NCI-H146 treated with DMSO at 0.1 percent for 48 hours (cell line): ENCODE results near the gene PHF19.

Source experiments
- DNase-seq: peaks from one replicate; lab custom pipeline; 2025; ENCODE audit not compliant: unreplicated experiment; lab: John Stamatoyannopoulos, UW

PHF19 gene

DNA sequence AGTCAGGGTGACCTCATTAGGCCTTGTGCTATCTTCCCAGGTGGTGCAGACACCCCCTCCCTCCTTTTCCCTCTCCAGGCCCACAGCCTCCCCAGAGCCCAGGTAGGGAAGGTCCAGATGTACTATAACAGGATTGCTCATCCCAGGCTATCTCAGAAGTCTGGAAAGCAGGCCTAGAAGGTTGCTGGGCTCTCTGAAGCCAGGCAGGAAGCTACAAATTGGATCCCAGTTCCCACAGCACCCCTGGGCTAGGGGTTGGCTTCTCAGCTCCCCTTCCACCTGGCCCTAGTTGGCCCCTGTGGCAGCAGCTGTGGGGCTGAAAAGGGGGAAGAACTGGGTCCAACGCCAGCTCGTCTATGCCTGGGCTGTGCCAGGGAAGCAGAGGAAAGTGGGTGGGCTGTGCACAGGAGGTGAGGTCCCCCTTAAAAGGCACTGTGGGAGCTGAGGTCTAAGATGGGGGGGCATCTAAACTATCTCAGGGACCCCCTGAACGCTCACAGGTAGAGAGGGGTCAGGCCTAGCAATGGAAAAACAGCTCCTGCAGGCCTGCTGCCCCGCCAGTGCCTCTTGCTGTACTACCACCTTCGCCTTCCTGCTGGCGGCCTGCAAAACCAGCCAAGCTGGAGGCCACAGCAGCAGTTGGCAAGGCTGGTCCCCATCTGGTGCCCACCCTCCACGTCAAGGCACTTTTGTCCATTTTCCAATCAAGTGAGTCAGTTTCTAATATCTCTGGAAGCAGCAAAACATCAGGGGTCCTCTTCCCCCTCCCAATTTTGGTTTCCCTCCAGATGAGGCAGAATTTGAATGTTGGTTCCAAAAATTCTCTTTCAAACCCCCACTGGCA lies 20.9 kb downstream of the PHF19 start:
- DNase-seq: no peak

DNA sequence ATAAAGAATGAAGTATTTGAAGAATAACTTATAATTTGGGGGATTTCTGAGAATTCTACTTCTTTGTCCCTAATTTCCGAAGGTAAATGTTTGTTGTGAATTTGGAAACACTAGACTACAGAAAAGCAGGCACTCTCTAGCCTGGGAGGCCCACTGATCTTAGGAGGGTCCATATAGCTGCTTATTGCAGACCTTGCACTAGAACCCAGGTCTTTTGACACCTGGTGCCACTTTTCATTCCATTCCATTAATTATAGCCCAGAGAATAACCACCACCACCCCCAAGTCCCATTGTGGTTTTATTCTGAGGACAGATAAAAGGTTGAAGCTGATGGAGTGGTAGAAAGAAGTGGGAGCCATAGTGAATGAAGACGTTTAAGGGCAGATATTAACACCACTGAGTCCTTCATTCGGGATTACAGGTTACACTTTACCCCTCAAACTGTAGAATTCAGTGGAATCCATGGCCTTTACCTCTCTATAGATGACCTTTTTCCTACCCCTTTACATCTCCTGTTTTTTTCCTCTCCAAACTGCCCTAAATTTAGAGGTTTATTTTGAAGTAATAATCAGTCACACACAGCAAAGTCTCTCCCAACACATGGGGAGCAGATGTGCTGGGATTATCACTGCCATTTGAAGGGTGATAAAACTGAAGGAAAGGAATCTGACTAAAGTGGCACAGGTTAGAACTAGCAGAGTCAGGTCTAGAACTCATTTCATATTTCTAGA lies 22.2 kb downstream of the PHF19 start:
- no peak for DNase-seq

DNA sequence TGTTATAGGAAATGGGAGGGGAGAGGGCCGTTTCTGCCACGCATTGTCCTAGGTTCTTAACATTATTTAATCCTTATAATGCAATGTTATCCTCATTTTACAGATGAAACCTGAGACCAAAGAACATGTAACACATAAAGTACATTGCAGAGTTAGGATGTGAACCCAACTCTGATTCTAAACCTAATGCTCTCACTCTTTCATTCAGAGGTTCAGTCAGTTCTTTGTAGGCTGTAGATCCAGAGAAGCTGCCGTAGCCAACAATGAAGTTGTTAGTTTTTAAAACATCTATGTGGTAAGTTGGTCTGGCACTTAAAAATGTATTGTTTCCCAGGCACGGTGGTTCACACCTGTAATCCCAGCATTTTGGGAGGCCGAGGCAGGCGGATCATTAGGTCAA lies 23.8 kb downstream of the PHF19 start:
- no peak for DNase-seq

DNA sequence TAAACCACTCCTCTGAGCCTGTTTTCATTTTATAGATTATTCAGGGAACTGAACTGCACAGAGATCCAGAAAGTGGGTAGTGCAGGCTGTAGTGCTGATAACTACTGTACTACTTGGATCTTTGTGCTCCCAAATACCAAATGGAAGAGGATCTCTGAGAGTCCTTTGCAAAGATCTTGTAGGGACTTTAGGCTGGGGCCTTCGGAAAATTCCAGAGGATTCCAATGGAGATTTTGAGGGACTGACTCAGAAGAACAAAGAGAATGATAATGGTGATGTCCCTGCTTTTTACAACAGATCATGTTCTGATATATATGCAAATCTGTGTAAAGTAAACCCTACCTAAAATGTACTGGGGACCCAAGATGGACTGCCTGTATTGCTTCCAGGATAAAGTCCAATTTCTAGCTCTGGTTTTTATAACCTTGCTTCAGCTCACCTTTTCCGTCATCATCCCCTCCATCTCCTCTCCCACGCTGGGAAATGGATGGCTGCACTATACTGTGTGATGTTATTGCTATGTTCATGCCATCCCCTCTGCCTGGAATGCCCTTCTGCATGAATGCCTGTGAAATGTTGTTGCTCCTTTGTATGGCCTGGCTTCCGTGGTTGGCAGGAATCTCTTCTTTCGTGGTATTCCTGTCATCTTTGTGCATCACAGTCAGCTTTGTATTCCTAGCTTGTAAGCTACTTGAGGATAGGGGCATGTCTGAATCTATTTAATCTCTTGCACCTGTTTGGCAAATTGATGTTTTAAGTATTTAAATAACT lies 24.6 kb downstream of the PHF19 start:
- DNase-seq: no peak

DNA sequence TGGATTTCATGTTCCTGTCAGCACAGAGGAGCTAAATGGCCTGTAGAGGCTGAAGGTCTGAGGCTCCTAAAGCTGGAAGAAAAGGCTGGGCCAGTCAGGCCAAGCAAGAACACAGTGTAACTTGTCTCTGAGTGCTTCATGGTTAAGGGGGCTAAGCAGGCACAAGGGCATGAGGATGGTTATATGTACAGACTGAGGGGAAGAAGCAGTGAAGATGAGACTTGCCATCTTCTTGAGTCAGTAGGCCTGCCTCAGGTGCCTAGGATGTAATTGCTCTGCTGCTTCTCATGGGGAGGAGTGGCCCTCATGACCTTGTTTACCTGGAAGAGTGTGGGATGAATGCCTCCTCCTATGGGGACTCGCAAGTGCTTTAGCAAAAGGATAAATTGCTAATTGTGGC lies 25.5 kb downstream of the PHF19 start:
- no peak for DNase-seq

DNA sequence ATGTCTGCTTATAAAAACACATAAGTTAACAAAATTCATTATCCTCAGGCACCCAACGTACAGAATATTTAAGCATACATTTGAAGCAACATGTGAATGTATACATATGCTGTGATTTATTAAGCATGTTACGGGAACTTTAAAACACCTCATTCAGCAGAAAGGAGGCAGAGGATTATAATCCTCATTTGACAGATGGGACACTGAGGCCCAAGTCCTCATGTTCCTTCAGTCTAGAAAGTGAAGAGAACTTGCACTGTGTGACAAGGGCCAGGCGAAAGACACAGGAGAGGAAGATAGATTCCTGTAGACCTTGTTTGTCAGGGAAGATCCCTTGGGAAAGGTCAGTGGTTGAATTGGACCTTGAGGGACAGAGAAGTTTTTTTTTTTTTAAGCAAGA lies 26.7 kb downstream of the PHF19 start:
- no peak for DNase-seq

DNA sequence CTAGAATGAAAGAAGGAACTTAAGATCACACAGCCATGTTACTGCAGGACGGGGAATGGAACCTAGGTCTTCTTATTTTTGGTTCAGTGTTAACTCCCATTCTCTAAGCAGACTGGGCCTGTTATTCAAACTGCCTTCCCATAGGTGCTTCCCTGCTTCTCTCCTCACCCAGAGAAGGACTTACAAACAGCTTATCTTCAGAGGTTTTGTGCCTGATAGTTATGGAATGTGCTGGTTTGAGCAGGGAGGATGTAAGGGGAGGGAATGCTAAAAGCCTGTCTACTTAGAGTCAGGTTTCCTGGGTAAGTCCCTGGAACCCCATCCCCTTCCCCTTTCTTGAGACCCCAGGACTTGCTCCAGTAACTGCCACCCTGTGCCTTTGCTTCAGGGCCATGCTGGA lies 30.1 kb downstream of the PHF19 start:
- DNase-seq: no peak

DNA sequence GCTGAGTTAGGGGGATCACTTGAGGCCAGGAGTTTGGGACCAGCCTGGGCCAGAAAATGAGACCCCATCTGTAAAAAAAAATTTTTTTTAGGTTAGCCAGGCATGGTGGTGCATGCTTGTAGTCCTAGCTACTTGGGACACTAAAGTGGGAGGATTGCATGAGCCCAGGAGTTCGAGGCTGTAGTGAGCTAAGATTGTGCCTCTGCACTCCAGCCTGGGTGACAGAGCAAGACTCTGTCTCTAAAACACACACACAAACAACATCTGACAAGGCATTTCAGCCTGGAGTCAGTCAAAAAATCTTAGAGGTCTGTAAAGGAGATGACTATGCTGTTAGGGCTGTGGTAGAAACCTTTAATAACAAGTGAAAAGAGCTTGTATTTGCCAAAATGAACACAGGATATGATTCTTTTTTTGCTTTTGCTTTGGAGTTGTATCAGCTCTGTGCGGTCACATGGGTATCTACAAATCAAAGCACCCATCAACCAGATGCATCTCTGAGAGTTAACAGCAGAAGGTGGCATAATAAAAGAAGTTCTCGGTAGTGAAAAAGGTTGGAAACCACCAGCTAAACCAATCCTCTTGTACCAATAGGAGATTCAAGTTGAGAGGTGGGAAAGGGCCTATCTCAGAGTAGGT lies 30.6 kb downstream of the PHF19 start:
- no peak for DNase-seq

DNA sequence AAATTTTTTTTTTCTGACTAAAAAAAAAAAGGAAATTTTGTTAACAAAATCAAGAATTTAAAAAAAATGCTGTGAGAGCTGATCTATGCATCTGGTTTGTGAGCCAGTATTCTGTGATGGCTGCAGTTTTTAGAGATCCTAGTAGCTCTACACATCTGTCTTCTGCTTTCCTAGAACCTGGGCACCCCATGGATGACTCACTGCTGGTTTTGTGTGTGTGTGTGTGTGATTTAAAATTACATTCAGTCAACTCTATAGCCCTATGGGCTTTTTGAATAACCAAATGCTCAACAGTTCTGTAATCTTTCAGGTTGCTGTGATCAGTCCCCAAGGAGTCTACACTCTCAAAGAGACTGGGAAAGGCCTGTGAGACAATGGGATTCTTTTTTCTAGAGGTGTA lies 31.7 kb downstream of the PHF19 start:
- no peak for DNase-seq

DNA sequence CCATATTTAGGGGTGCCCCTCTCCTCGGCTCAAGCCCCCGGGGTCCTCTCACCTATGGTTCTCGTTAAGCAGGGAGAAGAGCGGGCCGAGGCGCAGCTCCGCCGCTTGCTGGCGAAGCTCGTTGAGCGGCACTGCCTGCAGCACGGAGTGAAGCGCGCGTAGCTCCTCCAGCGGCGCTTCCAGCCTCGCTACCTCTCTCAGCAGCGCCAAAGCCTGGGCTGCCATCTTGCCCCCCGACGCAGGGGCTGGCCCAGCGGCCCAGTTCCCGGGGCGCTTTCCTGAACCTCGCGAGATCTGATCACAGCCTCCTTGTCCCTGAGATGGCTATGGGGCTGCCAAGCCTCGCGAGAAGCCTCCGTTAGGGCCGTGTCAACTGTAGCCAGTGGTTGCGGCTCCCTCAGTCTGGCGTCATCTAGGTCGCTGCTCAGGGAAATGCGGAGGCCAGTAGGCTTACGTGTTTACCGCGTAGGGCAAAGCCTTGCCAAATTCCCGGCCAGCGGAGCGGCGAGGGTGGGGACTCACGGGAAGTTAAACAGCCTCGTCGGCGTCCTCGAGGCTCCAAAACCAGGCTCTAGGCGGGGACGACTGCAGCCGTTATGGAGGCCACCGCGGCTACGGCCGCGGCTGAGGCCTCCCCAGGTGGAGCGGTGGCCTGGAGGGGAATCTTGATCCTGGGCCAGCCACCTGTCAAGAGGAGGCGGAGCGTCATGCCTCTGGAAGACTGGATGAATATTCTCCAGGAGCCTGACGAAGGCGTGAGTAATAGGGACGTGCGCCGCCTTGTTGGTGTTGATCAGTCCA lies 34.1 kb downstream of the PHF19 start, which contains the start of gene PSMD5:
Gene PSMD5 (minus strand): TSS at position 238 of the 801 bp plus-strand sequence. CDS start 13 bp downstream, at position 225.
- no peak for DNase-seq

DNA sequence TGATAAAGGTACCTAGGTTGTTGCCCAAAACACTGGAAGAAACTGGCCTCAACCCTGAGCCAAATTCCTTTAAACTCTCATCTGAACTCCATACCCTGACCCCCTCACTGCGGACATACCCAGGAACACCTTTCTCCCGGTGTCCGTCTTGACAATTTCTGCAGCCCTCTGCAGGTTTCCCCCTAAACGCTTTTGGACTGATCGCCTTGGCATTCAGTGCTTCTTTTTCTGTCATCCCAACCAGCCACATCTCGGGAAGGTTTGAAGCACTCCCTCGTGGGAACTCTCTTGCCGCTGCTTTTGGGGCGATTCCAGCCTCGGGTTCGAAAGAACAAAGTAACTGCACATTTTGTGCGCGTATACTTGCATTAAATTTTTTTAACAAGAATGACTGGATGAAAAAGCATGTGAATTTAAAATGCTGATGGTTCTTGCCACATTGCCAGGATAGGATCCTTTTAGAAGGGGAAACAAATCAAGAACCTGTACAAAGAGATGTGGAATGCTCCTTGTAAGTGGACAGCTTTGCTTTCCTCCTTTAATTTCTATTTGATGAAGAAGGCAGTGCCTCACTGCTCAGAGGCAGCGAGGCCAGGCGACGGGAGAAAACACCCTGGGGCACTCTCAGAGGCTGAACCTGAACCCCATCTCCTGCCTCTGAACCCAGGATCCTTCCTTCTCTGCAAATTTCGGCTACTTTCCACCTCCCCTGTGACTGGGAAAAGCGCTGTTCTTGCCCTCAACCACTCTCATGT lies 34.9 kb downstream of the PHF19 start:
- no peak for DNase-seq

DNA sequence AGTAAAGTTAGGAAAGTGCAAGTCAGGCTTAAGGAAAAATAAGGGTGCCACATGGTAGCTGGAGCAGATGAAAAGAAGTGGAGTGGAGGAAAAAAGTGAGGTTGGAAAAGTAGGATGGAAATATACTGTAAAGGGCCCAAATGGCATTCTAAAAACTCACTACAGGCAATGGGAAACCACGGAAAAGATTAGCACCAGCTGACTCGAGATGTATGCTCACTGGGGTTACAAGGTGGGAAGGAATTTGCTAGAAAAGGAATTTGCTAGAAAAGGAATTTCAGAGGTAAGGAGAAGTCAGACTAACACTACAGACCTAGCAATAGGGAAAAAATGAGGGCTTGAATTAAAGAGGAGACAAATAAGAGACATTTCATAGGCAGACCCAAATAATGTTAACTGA lies 37.8 kb downstream of the PHF19 start:
- no peak for DNase-seq

DNA sequence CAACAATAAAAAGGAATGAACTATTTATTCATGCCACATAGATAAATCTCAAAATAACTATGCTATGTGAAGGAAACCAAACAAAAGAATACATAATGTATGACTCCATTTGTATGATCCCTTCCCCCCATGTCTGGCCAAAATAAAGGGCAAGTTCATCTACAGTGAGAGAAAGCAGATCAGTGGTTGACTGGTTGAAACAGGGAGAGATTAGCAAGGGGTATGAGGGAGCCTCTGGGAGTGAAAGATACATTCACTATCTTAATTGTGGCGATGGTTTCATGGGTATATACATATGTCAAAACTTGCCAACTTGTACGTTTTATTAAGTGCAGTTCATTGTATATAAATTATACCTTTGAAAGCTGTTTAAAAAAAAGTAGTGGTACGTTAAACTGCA lies 39.1 kb downstream of the PHF19 start:
- no peak for DNase-seq

DNA sequence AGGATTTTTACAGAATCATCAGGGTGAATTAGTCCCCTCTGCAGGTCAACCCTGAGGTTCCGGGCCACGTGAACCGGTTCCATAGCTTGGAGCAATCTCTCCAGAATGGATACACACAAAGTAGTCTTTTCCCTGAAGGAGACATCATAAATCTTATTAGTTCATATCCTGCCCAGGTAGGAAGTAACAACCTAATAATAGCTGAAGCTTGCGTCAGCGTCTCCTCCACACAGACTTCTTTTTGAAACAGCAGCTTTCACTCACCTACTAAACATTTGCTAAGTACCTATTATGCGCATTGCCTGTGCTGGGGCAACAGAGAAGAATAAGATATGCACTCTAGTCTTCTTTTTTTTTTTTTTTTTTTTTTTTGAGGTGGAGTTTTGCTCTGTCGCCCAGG lies 43.7 kb downstream of the PHF19 start:
- no peak for DNase-seq

DNA sequence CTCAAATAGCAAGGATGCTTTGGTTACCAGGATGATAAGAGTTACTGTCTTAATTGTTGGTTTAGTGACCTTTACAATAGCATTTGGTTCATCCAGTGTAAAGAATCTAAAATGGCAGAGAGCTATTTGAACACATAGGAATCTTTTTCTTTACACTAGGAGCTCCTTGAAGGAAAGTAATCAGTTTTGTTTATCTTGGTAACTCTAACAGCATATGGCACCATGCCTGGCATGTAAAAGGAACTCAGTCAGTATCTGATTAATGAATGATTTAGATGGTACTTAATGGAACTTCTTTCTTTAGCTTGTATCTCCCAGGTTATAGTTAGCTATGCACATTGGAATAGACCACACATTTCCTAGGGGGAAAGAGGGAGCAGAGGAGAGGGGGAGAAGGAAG lies 44.2 kb downstream of the PHF19 start:
- no peak for DNase-seq

DNA sequence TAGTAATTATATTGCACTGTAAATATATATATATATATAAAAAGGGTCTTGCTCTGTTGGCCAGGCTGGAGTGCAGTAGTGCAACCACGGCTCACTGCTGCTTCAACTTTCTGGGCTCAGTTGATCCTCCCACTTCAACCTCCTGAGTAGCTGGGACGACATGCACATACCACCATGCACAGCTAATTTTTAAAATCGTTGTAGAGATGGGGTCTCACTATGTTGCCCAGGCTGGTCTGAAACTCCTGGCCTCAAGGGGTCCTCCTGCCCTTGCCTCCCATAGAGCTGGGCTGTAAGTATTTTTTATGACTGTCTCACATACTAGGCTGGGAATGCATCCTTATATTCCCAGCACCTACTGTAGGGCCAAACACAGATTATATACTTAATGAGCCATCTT lies 46.1 kb downstream of the PHF19 start:
- DNase-seq: no peak

DNA sequence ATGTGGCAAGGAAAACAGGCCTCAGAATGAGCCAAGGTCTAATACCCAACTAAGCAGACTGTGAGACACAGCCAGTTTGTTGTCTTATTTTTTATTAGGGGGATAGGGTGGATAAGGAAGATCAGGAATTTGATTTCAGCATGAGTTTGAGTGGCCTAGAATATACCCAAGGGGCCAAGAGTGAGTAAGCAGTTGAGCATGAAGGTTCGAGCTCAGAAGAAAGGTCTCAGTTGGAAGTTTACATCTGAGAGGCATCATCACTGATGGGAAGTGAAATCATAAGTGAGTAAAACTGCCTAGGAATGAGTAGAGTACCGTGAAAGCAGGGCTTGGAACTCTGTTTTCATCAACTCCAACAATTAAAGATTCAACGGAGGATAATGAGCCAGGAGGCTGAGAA lies 46.8 kb downstream of the PHF19 start:
- DNase-seq: no peak

DNA sequence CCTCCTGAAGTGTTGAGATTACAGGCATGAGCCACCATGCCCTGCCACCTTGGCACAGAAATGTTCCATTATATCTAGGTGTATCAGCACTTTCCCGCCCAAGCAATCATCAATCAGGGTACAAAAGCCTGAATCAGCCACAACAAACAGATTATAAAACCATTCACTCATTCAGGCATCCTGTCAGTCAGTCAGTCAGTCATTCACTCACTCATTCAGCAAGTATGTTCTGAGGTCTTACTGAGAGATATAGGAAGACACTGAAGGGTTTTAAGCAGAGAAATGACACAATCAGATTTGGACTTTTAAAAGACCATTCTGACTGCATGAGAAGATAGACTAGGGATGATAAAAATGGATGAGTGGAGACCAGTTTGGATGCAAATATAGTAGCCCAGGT lies 47.3 kb downstream of the PHF19 start:
- no peak for DNase-seq

DNA sequence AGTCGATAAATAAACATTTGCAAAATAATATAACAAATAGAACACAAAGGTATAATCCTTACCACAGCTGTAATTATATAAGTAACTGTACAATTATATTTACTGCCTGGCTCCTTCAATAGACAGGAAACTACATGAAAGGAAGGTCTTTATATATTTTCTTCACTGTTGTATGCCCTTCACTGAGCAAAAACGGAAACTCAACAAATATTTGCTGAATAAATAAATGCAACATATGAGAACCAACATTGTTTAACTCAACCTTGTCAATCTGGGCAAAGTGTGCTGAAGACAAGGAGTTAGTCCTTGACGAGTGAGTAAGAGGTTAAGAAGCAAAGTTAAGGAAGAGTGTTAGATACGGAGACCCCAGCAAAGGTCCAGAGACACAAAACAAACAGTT lies 56.9 kb downstream of the PHF19 start:
- no peak for DNase-seq

DNA sequence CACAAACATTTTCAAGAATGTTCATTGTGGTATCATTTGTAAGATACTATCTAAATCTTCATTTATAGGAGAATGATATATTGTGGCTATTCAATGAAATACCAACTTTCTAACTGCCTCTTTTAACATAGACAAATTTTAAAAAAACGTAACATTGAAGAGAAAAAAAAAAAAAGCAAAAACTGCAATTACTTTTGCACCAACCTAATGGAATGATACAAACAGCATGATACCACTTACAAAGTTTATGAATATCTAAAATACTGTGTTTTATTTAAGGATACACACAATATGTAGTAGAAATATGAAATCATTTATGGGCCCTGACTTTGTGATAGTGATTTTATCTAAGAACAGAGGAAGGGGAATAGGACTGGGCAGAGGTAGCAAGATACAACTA lies 58.4 kb downstream of the PHF19 start:
- no peak for DNase-seq
